Sigmoid colon (tissue), 7 donors: ENCODE data around the gene CHL1. TPM values are rescaled to one million over a fixed set of nuclear protein-coding genes. Genes with fewer than 3 reads are reported as not detected.

ENCODE experiments used
- DNase-seq: peaks from one replicate; pipeline ENCODE4 v3.0.0-alpha.2; 2019
- H3K27ac ChIP-seq, 4 donors: fragments of 200-600 bp; sonication (generic); one replicate each; pipeline ENCODE4 v1.5.1; 2016 to 2019; ENCODE audit warnings: mild to moderate bottlenecking in 1 of 4
- H3K27me3 ChIP-seq, 3 donors: fragments of 200-600 bp; sonication (generic); one replicate each; pipeline ENCODE4 v1.5.1; 2019; ENCODE audit warnings: mild to moderate bottlenecking in 1 of 3
- H3K36me3 ChIP-seq, 4 donors: fragments of 200-600 bp; sonication (generic); one replicate each; pipeline ENCODE4 v1.5.1; 2016 to 2019
- H3K4me1 ChIP-seq, 4 donors: fragments of 200-600 bp; sonication (generic); one replicate each; pipeline ENCODE4 v1.5.1; 2017 to 2019
- H3K4me3 ChIP-seq, 4 donors: fragments of 200-600 bp; sonication (generic); one replicate each; pipeline ENCODE4 v1.5.1; 2017 to 2019; ENCODE audit warnings: mild to moderate bottlenecking in 2 of 4, moderate library complexity in 1 of 4
- H3K9me3 ChIP-seq, 4 donors: fragments of 200-600 bp in 3 of 4; sonication (generic) in 3 of 4; one replicate each; pipeline versions ENCODE4 v1.5.1 to v1.6.1; 2013 to 2019
- CTCF ChIP-seq, 4 experiments: fragments of 450-650 bp in 3 of 4; fragments of 200-600 bp in 1 of 4; IDR thresholded peaks; one replicate each; pipeline ENCODE4 v1.5.1; 2016 to 2019; ENCODE audit warnings: antibody characterized with exemption in 4 of 4, mild to moderate bottlenecking in 3 of 4, moderate library complexity in 2 of 4
- EP300 ChIP-seq, 4 donors: sonication (generic); formaldehyde crosslinking; IDR thresholded peaks; one replicate each; pipeline ENCODE4 v1.6.1; 2017; ENCODE audit warnings: antibody characterized with exemption in 4 of 4
- POLR2A ChIP-seq, 2 donors: fragments of 450-650 bp; IDR thresholded peaks; one replicate each; pipeline ENCODE4 v1.6.1; 2016; ENCODE audit warnings: antibody characterized with exemption in 2 of 2, mild to moderate bottlenecking in 2 of 2, moderate library complexity in 2 of 2
- POLR2AphosphoS5 ChIP-seq, 4 donors: sonication (generic); formaldehyde crosslinking; IDR thresholded peaks; one replicate each; pipeline ENCODE4 v1.6.1; 2017; ENCODE audit warnings: antibody characterized with exemption in 4 of 4
- WGBS, 2 donors: extraction: QIAGEN DNeasy Blood & Tissue Kit; methylation state at CpG; one replicate each; pipeline ENCODE4 v1.1.7; 2013; 5-methylcytosine and 5-hydroxymethylcytosine counted together
- intact Hi-C: fragments of 100-400 bp; cut with DNase I; formaldehyde crosslinking; loops from one replicate; pipeline ENCODE4 v1.15.1; 2023
- polyA plus RNA-seq, 3 donors: library from polyadenylated mRNA; stranded (reverse); fragments of 200-250 nt; gene quantifications; one replicate each; pipeline ENCODE4 v1.2.3, GENCODE V29; 2013
- total RNA-seq, 4 donors: library from RNA; depleted of rRNA; stranded (reverse); fragments of >200 nt; gene quantifications; one replicate each; pipeline ENCODE4 v1.1.0, GENCODE V29; 2016
- donor health status: healthy with polysubstance abuse.
- donor health status: Bipolar disorder and iron deficiency.
- donor health status: healthy.

CHL1 gene
- total and polyA plus RNA-seq, 7 donors, result 0.46 to 86.7 (median 29.1) TPM

- no peak overlapping the region for H3K4me3 ChIP-seq
- WGBS, 2 donors, result 35 to 41% methylated on average over 2 of the region's 2 CpGs
- TF ChIP-seq POLR2A (IDR thresholded peaks at IDR 0.05) (no peak), EP300 (IDR thresholded peaks at IDR 0.05) (no peak), CTCF (IDR thresholded peaks at IDR 0.05) (no peak), POLR2AphosphoS5 (IDR thresholded peaks at IDR 0.05) (no peak)
- no peaks in the 10 kb centered on the region for H3K4me1 ChIP-seq
- H3K9me3 ChIP-seq, result no peaks in the 10 kb centered on the region
- intact Hi-C loops, result no loop called here
- no peak for DNase-seq
- H3K27ac ChIP-seq, result no peak overlapping the region
- H3K36me3 ChIP-seq, result no peaks in the 10 kb centered on the region
- no peaks in the 10 kb centered on the region for H3K27me3 ChIP-seq
Measured at GRCh38 chr3:411226-411625, 214.7 kb downstream of the CHL1 start.

DNA sequence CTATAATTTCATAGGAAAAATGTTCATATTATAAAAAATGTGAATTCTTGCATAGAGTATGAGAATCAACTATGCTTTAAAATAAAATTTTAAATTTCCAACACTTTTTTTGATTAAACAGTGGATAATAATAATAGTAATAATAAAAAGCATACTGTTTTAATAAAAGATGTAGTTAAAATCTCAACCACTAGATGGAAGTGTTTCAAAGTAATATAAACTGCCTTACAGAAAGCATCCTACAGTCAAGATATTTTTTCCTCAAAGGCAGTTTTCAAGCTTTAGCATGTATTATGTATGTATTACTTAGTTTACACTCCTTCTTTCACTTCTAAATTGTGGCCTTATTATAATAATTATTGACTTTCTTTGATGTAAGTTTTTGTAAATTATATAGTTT lies 217.5 kb downstream of the CHL1 start:
- TF ChIP-seq EP300 (IDR thresholded peaks at IDR 0.05), result no peak
- TF ChIP-seq CTCF (IDR thresholded peaks at IDR 0.05), result peak in 1 of 4 experiments; percentile 28
- no peak for TF ChIP-seq POLR2A (IDR thresholded peaks at IDR 0.05)
- Histone ChIP-seq H3K27ac (no peak overlapping the region), H3K36me3 (no peaks in the 10 kb centered on the region), H3K4me3 (no peak overlapping the region), H3K9me3 (no peaks in the 10 kb centered on the region), H3K27me3 (no peaks in the 10 kb centered on the region), H3K4me1 (no peaks in the 10 kb centered on the region)
- intact Hi-C loops, result no loop called here
- no peak for DNase-seq

GRCh38 chr3:418239-418929 lies 221.8 kb downstream of the CHL1 start:
- Histone ChIP-seq H3K27ac (no peak overlapping the region), H3K9me3 (no peaks in the 10 kb centered on the region), H3K4me3 (no peak overlapping the region), H3K36me3 (no peaks in the 10 kb centered on the region), H3K4me1 (no peaks in the 10 kb centered on the region), H3K27me3 (no peaks in the 10 kb centered on the region)
- WGBS, 2 donors, result 52 to 60% methylated on average over 7 of the region's 7 CpGs
- DNase-seq, result no peak
- TF ChIP-seq CTCF (IDR thresholded peaks at IDR 0.05) (no peak), POLR2A (IDR thresholded peaks at IDR 0.05) (no peak), EP300 (IDR thresholded peaks at IDR 0.05) (no peak), POLR2AphosphoS5 (IDR thresholded peaks at IDR 0.05) (no peak)
- intact Hi-C loops, result no loop called here

- Histone ChIP-seq H3K27me3 (no peaks in the 10 kb centered on the region), H3K27ac (no peak overlapping the region), H3K9me3 (no peaks in the 10 kb centered on the region), H3K4me3 (no peak overlapping the region), H3K4me1 (no peaks in the 10 kb centered on the region), H3K36me3 (no peaks in the 10 kb centered on the region)
- no peak for TF ChIP-seq POLR2AphosphoS5 (IDR thresholded peaks at IDR 0.05)
- TF ChIP-seq CTCF (IDR thresholded peaks at IDR 0.05), result no peak
- no peak for TF ChIP-seq POLR2A (IDR thresholded peaks at IDR 0.05)
- no peak for TF ChIP-seq EP300 (IDR thresholded peaks at IDR 0.05)
- intact Hi-C loops, result no loop called here
- 89 to 95% methylated on average over 5 of the region's 5 CpGs for whole genome bisulfite sequencing, 2 donors
- no peak for DNase-seq
Measured at GRCh38 chr3:420584-420983, 224.0 kb downstream of the CHL1 start.

GRCh38 chr3:425079-425478 lies 228.5 kb downstream of the CHL1 start:
- Histone ChIP-seq H3K9me3 (no peaks in the 10 kb centered on the region), H3K36me3 (no peaks in the 10 kb centered on the region), H3K27ac (no peak overlapping the region), H3K4me1 (no peaks in the 10 kb centered on the region), H3K27me3 (no peaks in the 10 kb centered on the region), H3K4me3 (no peak overlapping the region)
- 77 to 83% methylated on average over 3 of the region's 3 CpGs for WGBS, 2 donors
- intact Hi-C loops, result no loop called here
- TF ChIP-seq POLR2AphosphoS5 (IDR thresholded peaks at IDR 0.05) (no peak), CTCF (IDR thresholded peaks at IDR 0.05) (no peak), EP300 (IDR thresholded peaks at IDR 0.05) (no peak), POLR2A (IDR thresholded peaks at IDR 0.05) (no peak)
- no peak for DNase-seq
